Stimulated activated CD8-positive, alpha-beta memory T cell treated with anti-CD3 and anti-CD28 coated beads, Interleukin-12 subunit alpha, Interleukin-12 subunit beta, amount 100 ng/mL, for 24 hours (primary cell): ENCODE data around the gene C19orf38.

Experiments
- DNase-seq: peaks from one replicate; pipeline ENCODE4 v3.0.0-alpha.2; 2020; ENCODE audit errors: extremely low read depth

Gene C19orf38

GRCh38 chr19:10848230-10848856 lies at the start of gene C19orf38:
Gene C19orf38, plus strand, starts transcription at chr19:10848415. Its CDS starts 94 bp downstream, at chr19:10848509.
- DNase-seq, result no peak

- no peak for DNase-seq
Measured at GRCh38 chr19:10800488-10800887, 47.7 kb upstream of the C19orf38 start.

GRCh38 chr19:10802479-10802878 lies 45.7 kb upstream of the C19orf38 start:
- no peak for DNase-seq

- no peak for DNase-seq
Measured at GRCh38 chr19:10803252-10803651, 45.0 kb upstream of the C19orf38 start.

- no peak for DNase-seq
Measured at GRCh38 chr19:10805065-10805757, 43.0 kb upstream of the C19orf38 start.

GRCh38 chr19:10805758-10806247 lies 42.4 kb upstream of the C19orf38 start:
- no peak for DNase-seq

- DNase-seq, result no peak
Measured at GRCh38 chr19:10808937-10809649, 39.1 kb upstream of the C19orf38 start.

GRCh38 chr19:10809651-10810285 lies 38.4 kb upstream of the C19orf38 start:
- DNase-seq, result no peak

- no peak for DNase-seq
Measured at GRCh38 chr19:10811391-10812111, 36.7 kb upstream of the C19orf38 start.

GRCh38 chr19:10812196-10812595 lies 36.0 kb upstream of the C19orf38 start:
- DNase-seq, result no peak

- DNase-seq, result no peak
Measured at GRCh38 chr19:10812902-10813404, 35.3 kb upstream of the C19orf38 start.

- DNase-seq, result no peak
Measured at GRCh38 chr19:10815007-10815536, 33.1 kb upstream of the C19orf38 start.

- no peak for DNase-seq
Measured at GRCh38 chr19:10815969-10816644, 32.1 kb upstream of the C19orf38 start.

GRCh38 chr19:10816691-10817090 lies 31.5 kb upstream of the C19orf38 start:
- DNase-seq, result no peak

GRCh38 chr19:10817291-10818038 lies 30.8 kb upstream of the C19orf38 start:
- no peak for DNase-seq

- no peak for DNase-seq
Measured at GRCh38 chr19:10818301-10819123, 29.7 kb upstream of the C19orf38 start.

GRCh38 chr19:10819124-10820060 lies 28.8 kb upstream of the C19orf38 start:
- DNase-seq, result no peak

GRCh38 chr19:10820173-10820572 lies 28.0 kb upstream of the C19orf38 start:
- no peak for DNase-seq
